Dermis blood vessel endothelial cell (primary cell): ENCODE measurements around the gene KDM6A. TPM values are rescaled to one million over a fixed set of nuclear protein-coding genes. Genes with fewer than 3 reads are reported as not detected.
"Not testable (repeated sequence)": the region's sequence is repeated elsewhere in the genome, so short reads cannot be mapped to it uniquely, and the experiment has no call there.

Experiments used
- DNase-seq: peaks from one replicate; pipeline ENCODE4 v3.0.0; 2010
- total RNA-seq: library from RNA; depleted of rRNA; stranded (reverse); fragments of >200 nt; gene quantifications from 2 replicates; pipeline ENCODE4 v1.2.3, GENCODE V29; 2014

The KDM6A gene
- total RNA-seq, 1 donor from 2014 or later = 32.5 TPM

- DNase-seq = no peak
Observed at GRCh38 chrX:45011597-45011996, 138.6 kb downstream of the KDM6A start.

- DNase-seq = no peak
Observed at GRCh38 chrX:45017946-45018345, 145.0 kb downstream of the KDM6A start.

- DNase-seq = no peak
Observed at GRCh38 chrX:45022150-45022549, 149.2 kb downstream of the KDM6A start.

- DNase-seq = no peak
Observed at GRCh38 chrX:45024501-45024900, 151.5 kb downstream of the KDM6A start.

GRCh38 chrX:45026036-45026435 lies 153.0 kb downstream of the KDM6A start:
- no peak for DNase-seq

DNA sequence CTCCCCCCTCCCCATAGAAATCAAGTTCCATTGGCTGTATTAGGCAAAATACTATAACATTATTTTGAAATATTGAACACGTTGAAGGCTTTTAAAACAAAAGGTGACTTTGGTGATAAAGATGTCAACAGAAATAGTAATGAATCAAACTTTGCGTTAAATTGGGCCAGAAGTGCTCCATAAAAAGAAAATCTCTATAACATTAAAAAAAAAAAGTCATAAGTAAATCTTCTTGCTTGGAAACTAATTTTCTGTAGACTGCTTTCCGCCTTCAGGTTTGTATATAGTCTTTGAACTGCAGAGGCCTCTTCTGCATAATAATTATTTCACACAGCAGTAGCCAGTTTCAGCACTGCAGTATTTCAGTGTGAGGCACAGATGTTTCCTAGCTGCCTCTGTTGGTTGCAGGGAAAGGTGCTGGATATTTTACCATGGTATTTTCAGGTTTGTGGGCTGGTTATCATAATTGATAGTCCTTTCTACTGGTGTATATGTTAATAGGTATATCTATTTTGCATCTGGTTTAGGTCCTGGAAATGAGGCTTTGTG lies 158.9 kb downstream of the KDM6A start:
- DNase-seq = no peak

GRCh38 chrX:45035071-45035470 lies 162.1 kb downstream of the KDM6A start:
- DNase-seq = no peak

DNA sequence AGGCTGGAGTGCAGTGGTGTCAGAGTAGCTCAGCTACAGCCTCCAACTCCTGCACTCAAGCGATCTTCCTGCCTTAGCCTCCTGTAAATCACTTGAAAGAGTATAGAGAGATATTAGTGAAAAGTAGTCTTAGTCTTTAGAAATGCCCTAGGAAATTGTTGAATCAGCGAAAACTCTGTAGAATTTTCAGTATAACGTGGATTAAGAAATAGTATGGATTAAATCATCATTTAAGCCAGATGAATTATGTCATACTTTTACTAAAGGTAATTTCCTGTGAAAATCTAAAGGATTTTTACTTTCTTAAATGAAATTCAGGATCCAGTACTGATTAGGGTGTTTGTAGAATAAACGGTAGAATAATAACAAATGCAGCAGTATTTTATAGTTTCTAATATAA lies 163.2 kb downstream of the KDM6A start:
- no peak for DNase-seq

- not testable (repeated sequence) for DNase-seq
Observed at GRCh38 chrX:45040137-45040536, 167.1 kb downstream of the KDM6A start.

GRCh38 chrX:45046417-45046816 lies 173.4 kb downstream of the KDM6A start:
- no peak for DNase-seq

- no peak for DNase-seq
Observed at GRCh38 chrX:45050558-45050957, 177.6 kb downstream of the KDM6A start.

DNA sequence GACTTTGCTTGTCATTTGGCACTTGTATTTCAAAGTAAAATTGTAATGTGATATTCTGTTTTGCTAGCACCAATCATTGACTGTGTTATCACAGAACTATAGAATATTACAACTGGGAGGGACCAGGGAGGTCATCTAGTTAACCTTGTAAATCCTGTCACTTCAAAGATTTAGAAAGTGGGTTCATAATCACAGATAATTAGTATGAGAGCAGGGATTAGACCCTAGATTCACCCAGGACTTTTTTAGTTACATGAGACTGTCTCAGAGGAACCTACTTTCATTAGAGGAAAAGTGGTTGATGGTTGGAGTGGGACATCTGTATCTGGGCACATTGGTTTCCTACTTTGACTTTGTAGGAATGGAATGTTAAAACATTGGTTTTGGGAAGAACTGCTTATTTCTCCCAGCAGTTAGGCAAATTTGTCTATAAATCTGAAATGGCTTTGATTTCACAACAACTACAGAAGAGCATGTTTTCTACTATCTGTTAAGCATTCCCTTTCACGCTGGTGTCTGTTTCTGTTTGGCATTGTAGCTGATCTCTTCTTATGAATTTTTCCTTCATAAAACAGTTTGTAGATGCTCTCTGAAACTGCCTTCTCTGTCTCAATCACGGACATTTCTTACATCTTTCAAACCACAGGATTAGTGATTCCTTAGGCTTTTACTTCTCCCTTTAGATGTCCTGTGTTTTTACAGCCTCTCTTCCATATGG lies 183.6 kb downstream of the KDM6A start:
- DNase-seq = no peak

GRCh38 chrX:45059906-45060305 lies 186.9 kb downstream of the KDM6A start:
- DNase-seq = not testable (repeated sequence)

DNA sequence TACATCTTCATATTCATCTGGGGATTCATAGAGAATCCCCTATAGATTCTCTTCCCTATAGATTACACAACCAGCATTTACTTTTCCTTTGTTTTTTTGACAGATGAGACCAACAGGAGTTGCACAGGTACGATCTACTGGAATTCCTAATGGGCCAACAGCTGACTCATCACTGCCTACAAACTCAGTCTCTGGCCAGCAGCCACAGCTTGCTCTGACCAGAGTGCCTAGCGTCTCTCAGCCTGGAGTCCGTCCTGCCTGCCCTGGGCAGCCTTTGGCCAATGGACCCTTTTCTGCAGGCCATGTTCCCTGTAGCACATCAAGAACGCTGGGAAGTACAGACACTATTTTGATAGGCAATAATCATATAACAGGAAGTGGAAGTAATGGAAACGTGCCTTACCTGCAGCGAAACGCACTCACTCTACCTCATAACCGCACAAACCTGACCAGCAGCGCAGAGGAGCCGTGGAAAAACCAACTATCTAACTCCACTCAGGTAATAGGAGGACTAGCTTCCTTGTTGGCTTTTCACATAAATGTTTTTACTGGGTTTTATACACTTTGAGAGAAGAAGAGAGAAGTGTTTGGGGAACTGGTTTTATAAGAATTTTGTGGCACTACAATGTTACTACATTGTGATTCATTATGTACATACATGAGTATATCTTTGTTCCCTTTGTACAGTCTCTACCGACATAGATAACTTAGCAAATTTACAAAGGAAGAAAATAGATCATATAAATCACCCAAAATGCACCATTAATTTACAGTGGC lies 190.5 kb downstream of the KDM6A start:
- no peak for DNase-seq

- no peak for DNase-seq
Observed at GRCh38 chrX:45068569-45068968, 195.6 kb downstream of the KDM6A start.

DNA sequence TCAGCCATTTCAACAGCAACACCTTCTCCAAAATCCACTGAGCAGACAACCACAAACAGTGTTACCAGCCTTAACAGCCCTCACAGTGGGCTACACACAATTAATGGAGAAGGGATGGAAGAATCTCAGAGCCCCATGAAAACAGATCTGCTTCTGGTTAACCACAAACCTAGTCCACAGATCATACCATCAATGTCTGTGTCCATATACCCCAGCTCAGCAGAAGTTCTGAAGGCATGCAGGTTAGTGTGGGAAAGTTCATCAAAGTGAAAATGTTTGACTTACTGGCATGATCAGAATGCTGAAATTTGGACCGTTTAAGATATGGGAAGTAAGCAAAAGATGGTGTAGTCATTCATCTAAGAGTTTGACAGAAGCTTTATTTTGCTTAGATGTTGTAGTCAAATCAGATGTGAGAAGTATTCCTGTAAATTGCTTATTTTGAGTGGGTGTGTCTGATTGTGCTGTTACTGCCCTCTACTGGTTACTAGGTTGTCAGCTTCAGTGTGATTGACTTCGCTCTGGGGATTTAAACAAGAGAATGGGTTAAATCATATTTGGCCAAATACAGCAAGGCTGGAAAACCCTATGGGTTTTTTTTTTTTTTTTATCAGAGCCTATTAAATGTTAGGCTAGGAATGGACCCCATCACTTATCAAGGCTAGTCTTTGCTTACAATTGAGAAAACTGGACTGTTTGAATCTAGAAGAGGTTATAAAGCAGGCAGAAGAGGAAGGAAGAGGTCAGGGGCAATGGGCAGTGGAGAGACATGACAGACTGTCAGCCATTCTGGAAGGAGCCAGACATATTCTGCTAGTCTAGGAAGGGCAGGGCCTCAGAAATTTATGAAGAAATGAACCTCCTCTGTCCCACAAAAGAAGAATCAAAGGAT lies 197.4 kb downstream of the KDM6A start:
- DNase-seq = peak; percentile 75

DNA sequence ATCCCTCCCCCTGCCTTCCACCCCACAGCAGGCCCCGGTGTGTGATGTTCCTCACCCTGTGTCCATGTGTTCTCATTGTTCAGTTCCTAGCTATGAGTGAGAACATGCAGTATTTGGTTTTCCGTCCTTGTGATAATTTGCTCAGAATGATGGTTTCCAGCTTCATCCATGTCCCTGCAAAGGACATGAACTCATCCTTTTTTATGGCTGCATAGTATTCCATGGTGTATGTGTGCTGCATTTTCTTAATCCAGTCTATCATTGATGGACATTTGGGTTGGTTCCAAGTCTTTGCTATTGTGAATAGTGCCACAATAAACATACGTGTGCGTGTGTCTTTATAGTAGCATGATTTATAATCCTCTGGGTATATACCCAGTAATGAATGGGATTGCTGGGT lies 200.0 kb downstream of the KDM6A start:
- not testable (repeated sequence) for DNase-seq

DNA sequence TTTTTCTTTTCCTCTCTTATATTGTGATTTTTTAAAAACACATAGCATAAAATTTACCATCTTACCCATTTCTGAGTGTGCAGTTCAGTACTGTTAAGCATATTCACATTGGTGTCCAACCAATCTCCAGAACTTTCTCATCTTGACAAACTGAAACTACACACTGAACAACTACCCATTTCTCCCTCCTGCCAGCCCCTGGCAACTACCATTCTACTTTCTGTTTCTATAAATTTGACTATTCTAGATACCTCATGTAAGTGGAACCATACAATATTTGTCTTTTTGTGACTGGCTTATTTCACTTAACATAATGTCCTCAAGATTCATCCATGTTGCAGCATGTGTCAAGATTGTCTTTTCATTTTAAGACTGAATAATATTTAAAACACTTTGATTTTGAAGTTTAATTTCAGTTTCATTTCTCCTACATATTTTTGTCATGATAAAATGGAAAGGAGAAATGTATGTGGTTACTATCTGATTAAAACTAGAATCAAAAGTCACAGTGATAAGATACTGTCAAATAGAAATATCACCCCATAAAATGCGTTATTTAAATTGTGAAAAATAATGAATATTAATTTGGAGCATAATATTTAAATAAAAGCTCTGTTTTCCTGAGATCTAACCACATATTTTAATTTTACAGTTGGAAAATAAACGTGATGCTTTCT lies 204.9 kb downstream of the KDM6A start:
- DNase-seq = no peak

- DNase-seq = peak; percentile 80
Observed at GRCh38 chrX:45083314-45083713, 210.3 kb downstream of the KDM6A start.

DNA sequence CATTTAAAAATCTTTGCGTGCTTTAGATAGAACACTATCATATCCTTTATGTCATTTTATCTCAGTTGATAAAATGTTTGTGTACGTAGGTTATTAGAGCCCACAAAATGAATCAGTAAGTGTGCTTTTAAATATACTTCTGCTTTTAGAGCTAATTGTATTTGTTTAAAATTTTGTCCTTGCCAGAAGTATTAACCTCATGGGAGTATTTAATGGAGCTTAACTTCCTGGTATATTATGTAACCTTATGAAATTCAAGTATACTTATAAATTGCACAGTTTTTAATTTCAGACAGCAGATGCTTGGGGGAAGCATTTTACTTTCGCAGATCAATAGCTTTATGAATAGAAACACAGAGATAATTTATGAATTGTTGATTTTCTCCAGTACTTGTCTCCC lies 237.5 kb downstream of the KDM6A start:
- no peak for DNase-seq

DNA sequence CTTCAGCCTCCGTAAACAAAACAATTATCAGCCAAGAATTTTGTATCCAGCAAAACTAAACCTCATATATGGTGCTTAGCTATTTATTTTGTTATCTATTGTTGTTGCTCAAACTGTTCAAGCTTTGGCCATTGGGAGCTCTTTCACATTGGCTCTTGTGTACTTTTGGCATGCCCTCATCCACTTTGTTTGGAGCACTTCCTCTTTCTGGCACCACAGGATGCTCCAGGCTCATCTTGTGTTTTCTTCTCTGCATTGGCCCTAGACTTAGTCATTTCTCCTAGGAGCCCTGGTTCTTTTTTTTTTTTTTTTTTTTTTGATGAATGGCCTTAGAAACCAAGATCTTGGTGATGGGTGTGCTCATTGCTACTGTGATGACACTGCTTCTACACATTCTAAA lies 253.2 kb downstream of the KDM6A start:
- no peak for DNase-seq

GRCh38 chrX:45128896-45129454 lies 256.0 kb downstream of the KDM6A start:
- DNase-seq = no peak
